ENCODE measurements around the gene FGFR1OP2. TPM values are rescaled to one million over a fixed set of nuclear protein-coding genes. Genes with fewer than 3 reads are reported as not detected.
A peak's percentile ranks its signal among the peaks of the same experiment; 100 is the strongest.

Gene FGFR1OP2
- total and polyA plus RNA-seq, 2 donors: 37.3 to 109 TPM

DNA sequence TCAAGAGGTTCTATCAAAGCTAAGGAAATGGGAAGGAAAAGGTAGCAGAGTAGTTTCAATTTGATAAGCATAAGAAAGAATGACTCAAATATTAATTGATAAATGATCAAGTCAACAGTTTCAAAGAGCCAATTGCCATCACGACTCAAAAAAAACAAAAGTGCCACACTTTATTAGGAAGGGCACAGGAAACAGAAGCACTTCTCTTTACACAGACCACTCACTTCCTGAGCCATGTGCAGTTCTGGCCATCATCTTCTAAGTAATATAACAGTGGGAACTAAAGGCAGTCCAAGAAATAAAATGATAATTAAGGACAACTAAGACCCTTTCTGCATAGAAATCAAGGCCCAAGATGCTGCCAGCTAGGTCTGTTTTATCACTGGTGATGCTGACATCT is 62.7 kb downstream of the FGFR1OP2 start:
- Histone ChIP-seq H3K27ac (ENCODE audit: low read depth) (no peak overlapping the region), H3K4me1 (ENCODE audit: insufficient read depth) (no peaks in the 10 kb centered on the region), H3K4me3 (ENCODE audit: low read depth, low read length) (no peak overlapping the region), H3K36me3 (ENCODE audit: insufficient read depth) (no peaks in the 10 kb centered on the region)
- WGBS: 68% methylated on average over 1 of the region's 1 CpG
- no peak for DNase-seq (ENCODE audit: extremely low spot score)

DNA sequence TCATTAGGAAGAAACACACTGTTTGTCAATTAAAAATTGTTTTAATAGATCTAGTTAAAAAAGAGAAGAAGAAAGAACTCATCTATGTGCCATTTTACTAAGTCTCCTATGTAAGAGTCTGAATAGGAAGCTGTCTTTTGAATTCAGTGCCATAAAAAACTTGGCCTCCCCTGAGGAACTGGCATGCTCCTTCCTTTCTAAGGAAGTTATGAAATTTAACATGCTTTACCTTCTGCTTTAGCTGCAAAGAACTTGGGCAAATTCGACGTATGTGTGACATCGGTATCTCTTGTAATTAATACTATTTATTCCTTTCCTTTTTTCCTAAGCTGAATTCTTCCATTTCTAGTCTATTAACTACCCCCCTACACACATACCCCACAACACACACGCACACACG is 63.4 kb downstream of the FGFR1OP2 start:
- no peak overlapping the region for H3K27ac ChIP-seq (ENCODE audit: low read depth)
- H3K36me3 ChIP-seq (ENCODE audit: insufficient read depth): no peaks in the 10 kb centered on the region
- H3K4me1 ChIP-seq (ENCODE audit: insufficient read depth): no peaks in the 10 kb centered on the region
- no peak for DNase-seq (ENCODE audit: extremely low spot score)
- WGBS: 90% methylated on average over 5 of the region's 5 CpGs
- H3K4me3 ChIP-seq (ENCODE audit: low read depth, low read length): no peak overlapping the region

DNA sequence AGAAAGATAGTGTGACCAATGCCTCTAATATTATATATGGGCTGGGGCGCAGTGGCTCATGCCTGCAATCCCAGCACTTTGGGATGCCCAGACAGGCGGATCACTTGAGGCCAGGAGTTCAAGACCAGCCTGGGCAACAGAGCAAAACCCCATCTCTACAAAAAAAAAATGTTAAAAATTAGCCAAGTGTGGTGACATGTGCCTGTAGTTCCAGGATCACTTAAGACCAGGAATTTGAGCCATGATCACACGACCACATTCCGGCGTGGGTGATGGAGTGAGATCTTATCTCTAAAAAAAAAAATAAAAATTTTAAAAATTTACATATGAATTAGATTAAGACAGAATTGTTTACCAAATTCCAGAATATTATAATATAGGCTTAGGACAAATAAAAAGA is 63.9 kb downstream of the FGFR1OP2 start:
- DNase-seq (ENCODE audit: extremely low spot score): no peak
- Histone ChIP-seq H3K4me1 (ENCODE audit: insufficient read depth) (no peaks in the 10 kb centered on the region), H3K27ac (ENCODE audit: low read depth) (no peak overlapping the region), H3K36me3 (ENCODE audit: insufficient read depth) (no peaks in the 10 kb centered on the region), H3K4me3 (ENCODE audit: low read depth, low read length) (no peak overlapping the region)
- WGBS: 96% methylated on average over 5 of the region's 5 CpGs

DNA sequence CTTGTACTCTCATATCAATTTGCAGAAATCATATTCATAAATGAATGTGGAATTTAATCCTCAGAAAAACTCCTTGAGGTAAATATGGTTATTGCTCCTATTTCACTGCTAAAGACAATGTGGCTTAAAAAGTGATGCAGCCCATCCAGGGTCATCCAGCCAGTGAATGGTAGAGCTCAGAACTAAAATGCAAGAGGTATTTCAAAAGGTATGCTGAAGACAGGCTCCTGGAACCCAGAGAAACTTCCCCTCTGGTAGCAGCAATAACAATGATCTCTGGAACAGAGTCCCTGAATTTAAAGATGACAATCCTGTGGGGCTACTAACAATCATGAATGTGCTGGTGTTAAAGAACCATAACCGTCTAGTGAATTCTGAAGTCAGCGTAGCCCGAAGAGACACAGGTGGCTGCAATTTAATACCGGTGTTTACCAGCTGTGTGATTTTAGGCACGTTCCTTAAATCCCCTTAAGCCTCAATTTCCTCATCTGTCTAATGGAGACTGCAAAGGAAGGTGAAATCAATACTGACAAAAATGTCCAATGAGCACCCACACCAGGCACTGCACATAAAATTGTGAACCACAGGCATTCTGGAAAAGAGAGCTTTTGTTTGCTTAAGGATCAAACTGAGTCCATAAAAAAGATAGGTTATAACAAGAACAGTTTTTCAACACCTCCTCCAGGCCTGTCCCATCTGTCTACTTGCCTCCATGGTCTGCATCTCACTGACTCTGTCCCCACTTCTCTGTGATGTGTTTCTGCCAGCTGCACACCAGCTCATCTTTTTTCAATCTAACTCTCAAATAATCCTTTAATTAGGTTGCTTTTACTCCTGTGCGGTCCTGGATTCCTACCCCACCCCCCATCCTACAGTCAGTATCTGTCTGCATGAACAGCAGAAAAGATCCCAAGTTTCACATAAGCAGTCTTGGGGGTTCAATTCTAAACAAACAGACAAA is 65.4 kb downstream of the FGFR1OP2 start:
- no peaks in the 10 kb centered on the region for H3K4me1 ChIP-seq (ENCODE audit: insufficient read depth)
- H3K27ac ChIP-seq (ENCODE audit: low read depth): no peak overlapping the region
- H3K4me3 ChIP-seq (ENCODE audit: low read depth, low read length): no peak overlapping the region
- H3K36me3 ChIP-seq (ENCODE audit: insufficient read depth): no peaks in the 10 kb centered on the region
- no peak for DNase-seq (ENCODE audit: extremely low spot score)
- 74% methylated on average over 6 of the region's 6 CpGs for WGBS

DNA sequence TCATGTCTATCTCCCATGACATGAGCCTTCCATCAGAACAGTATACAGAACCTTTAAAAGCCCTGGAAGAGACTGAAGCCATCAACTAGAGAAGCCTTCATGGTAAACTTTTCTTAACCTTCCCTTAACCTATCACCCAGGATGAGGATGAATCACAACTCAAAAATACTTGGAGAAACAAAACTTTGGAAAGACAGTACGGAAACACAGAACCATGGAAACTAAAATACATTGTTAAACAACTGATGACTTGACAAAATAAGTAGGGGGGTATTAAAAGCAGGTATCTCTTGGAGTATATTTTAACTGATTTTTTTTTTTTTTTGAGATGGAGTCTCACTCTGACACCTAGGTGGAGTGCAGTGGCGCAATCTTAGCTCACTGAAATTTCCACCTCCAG is 67.2 kb downstream of the FGFR1OP2 start:
- H3K4me3 ChIP-seq (ENCODE audit: low read depth, low read length): no peak overlapping the region
- no peak for DNase-seq (ENCODE audit: extremely low spot score)
- H3K4me1 ChIP-seq (ENCODE audit: insufficient read depth): no peaks in the 10 kb centered on the region
- 98% methylated on average over 2 of the region's 2 CpGs for WGBS
- no peaks in the 10 kb centered on the region for H3K36me3 ChIP-seq (ENCODE audit: insufficient read depth)
- H3K27ac ChIP-seq (ENCODE audit: low read depth): no peak overlapping the region

DNA sequence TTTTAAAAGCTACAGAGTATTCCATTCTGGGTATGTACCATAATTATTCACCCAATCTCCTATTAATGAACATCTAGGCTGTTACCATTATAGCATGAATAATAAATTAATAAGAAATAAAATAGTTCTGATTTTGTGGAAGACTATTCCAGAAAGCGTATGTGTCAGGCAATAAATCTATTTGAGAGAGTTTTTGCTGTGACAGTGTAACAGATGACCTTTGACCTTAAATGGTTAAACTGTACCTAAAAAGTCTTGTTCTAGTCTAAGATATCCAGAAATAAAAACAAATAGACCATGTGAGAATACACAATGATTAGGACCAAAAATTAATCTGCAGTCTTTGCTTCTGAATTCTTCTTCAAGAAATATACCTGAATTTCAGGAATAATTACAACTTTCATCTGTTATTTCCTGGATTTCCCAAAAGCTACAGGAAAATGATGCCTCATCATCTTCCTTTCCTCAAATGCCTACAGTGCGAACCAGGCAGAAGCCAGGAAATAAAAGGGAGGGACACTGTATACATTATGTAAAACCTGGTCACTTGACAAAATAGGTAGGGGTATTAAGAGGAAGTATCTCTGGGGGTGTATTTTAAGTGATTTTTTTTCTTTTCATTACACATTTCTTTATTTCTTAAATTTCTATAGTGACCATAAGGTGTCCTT is 68.7 kb downstream of the FGFR1OP2 start:
- no peaks in the 10 kb centered on the region for H3K36me3 ChIP-seq (ENCODE audit: insufficient read depth)
- H3K4me3 ChIP-seq (ENCODE audit: low read depth, low read length): no peak overlapping the region
- WGBS: 87% methylated on average over 2 of the region's 2 CpGs
- H3K27ac ChIP-seq (ENCODE audit: low read depth): no peak overlapping the region
- no peaks in the 10 kb centered on the region for H3K4me1 ChIP-seq (ENCODE audit: insufficient read depth)
- DNase-seq (ENCODE audit: extremely low spot score): no peak

DNA sequence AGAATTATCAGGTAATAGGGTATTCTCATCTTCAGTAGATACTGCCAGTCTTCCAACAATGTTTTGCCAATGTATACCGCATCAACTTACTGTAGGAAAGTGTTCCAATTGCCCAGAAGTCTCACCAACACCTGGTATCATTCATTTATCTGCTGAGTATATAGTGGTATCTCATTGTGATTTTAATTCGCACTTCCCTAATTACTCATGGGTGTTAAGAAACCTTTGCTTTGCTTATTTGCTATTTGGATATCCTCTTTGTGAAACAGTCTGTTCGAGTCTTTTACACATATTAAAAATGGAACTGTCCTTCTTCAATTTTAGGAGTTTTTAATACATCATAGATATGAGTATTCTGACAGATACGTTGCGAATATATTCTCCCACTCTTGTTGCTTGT is 69.8 kb downstream of the FGFR1OP2 start:
- Histone ChIP-seq H3K27ac (ENCODE audit: low read depth) (no peak overlapping the region), H3K4me1 (ENCODE audit: insufficient read depth) (no peaks in the 10 kb centered on the region), H3K36me3 (ENCODE audit: insufficient read depth) (no peaks in the 10 kb centered on the region), H3K4me3 (ENCODE audit: low read depth, low read length) (no peak overlapping the region)
- no peak for DNase-seq (ENCODE audit: extremely low spot score)
- WGBS: 93% methylated on average over 5 of the region's 5 CpGs

DNA sequence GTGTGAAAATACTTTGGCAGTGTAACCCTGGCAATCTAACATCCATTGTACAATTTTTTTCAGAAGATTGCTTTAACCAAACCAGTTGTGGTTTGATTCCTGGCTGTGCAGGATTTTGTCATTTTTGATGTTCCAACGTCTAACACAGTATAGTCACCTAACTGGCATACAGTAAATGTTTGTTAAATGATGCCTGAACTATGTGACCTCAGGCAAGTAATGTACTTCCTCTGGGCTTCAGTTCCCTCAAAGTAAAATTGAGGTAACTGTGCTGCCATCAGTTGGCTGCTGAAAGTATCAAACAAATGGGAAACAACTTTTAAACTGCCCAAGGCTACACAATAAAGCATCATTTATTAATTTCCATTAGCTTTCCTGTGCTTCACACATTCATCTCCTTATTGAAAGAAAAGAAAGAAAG is 71.6 kb downstream of the FGFR1OP2 start:
- H3K36me3 ChIP-seq (ENCODE audit: insufficient read depth): no peaks in the 10 kb centered on the region
- no peak overlapping the region for H3K27ac ChIP-seq (ENCODE audit: low read depth)
- no peaks in the 10 kb centered on the region for H3K4me1 ChIP-seq (ENCODE audit: insufficient read depth)
- H3K4me3 ChIP-seq (ENCODE audit: low read depth, low read length): no peak overlapping the region
- WGBS: 40% methylated on average over 1 of the region's 1 CpG
- DNase-seq (ENCODE audit: extremely low spot score): no peak

DNA sequence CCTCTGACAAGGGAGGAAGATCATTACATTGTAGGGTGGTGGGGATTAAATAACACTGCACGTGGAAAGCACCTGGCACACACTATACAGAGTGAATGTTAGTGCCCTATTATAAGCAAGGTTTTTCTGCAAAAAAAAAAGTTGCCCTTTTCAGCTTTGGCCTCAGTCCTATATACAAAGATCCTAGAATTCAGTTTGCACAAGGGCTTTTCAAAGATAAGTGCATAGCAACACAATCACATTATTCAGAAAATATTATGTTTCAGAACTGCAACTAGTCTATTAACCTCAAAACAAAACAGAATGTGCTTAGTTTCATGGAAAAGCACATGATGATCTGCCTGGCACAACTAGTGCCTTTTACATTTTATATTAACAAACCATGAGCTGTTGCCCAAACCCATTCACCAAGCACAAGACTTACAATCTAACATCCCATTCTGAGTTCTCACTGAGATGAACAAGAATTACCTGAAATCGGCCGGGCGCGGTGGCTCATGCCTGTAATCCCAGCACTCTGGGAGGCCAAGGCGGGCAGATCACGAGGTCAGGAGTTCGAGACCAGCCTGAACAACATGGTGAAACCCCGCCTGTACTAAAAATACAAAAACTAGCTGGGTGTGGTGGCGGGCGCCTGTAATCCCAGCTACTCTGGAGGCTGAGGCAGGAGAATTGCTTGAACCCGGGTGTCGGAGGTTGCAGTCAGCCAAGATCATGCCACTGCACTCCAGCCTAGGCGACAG is 74.1 kb downstream of the FGFR1OP2 start:
- Histone ChIP-seq H3K4me1 (ENCODE audit: insufficient read depth) (no peaks in the 10 kb centered on the region), H3K27ac (ENCODE audit: low read depth) (no peak overlapping the region), H3K36me3 (ENCODE audit: insufficient read depth) (no peaks in the 10 kb centered on the region), H3K4me3 (ENCODE audit: low read depth, low read length) (no peak overlapping the region)
- no peak for DNase-seq (ENCODE audit: extremely low spot score)
- 86% methylated on average over 14 of the region's 14 CpGs for WGBS

DNA sequence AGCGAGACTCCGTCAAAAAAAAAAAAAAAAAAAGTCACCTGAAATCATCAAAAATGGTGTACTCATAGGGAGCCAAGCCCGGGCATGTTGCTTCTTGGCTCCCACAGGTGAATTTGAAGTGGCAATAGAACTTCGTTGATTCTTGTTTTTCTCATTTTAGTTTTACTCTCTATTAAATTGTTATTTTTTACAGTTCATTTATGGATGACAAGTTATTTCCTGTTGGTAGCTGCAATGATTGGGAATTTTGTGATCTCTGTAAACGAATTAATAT is 74.6 kb downstream of the FGFR1OP2 start:
- Histone ChIP-seq H3K4me1 (ENCODE audit: insufficient read depth) (no peaks in the 10 kb centered on the region), H3K36me3 (ENCODE audit: insufficient read depth) (no peaks in the 10 kb centered on the region), H3K27ac (ENCODE audit: low read depth) (no peak overlapping the region), H3K4me3 (ENCODE audit: low read depth, low read length) (no peak overlapping the region)
- no peak for DNase-seq (ENCODE audit: extremely low spot score)
- 77% methylated on average over 5 of the region's 5 CpGs for WGBS

DNA sequence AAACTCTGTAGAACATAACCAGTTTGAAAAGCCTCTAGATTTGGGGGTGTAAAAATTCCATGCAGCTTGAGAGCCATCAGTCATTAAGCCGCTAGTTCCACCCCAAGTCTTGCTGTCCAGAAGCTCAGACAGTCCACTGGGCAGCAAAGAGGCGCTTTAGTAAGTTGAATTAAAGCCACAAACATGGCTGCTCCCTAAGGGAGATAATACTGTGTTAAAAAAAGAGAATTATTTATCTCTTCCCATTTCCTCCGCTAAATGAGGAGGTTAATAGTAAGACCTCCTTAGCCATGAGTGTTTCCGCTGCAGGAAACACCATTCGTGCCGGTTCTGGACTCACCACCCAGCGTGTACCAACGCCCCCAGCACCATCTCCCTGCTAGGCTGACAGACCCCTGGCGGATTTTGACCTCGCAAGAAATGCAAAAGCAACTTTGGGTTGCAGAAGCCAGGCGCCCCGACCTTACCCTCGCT is 75.4 kb downstream of the FGFR1OP2 start:
- Histone ChIP-seq H3K4me1 (ENCODE audit: insufficient read depth) (no peaks in the 10 kb centered on the region), H3K4me3 (ENCODE audit: low read depth, low read length) (peak overlapping the region; percentile 88), H3K27ac (ENCODE audit: low read depth) (peak overlapping the region; percentile 48), H3K36me3 (ENCODE audit: insufficient read depth) (no peaks in the 10 kb centered on the region)
- under 1% methylated on average over 13 of the region's 13 CpGs for WGBS
- no peak for DNase-seq (ENCODE audit: extremely low spot score)

DNA sequence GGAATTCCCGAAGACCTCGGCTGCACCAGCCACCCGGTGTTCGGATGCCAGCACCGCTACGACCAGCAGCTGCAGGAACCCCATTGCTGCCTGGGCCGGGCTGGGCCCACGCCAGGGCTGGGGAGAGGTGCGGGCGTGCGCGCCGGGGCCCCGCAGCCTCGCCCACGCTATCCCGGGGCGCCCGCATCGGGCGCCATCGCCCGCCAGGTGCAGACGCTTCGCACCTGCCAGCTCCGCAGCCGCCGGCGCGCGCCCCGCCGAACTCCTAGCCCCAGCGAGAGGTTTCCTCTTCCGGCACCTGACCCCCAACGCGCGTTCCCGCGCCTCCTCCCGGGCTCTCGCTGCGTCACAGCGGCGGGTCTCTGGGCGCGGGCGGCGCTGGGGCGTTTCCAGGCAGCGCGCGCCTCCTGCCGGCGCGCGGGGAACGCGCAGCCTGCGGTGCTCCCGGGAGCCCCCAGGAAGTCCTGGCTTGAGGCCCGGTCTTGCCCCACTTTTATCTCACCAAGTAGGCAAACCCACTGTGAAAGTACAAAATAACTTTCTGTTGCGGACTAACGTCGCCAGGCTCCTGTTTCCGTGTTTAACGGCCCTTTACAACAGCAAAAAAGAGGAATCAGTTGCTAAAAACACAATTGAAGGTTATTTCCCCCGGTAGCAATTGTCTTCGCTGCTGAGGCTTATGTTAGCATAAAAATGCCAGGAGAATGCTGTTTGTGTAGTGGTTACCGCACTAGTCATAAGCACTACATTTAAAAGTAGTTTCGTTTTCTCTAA is 76.0 kb downstream of the FGFR1OP2 start, which contains the start of gene TM7SF3:
TSS of gene TM7SF3 (minus strand) at position 300 of the 774 bp plus-strand sequence. CDS start at position 84, 216 bp downstream.
- peak within 1 kb of the TSS; percentile 84 for H3K27ac ChIP-seq (ENCODE audit: low read depth)
- peak; percentile 49 for DNase-seq (ENCODE audit: extremely low spot score)
- H3K4me1 ChIP-seq (ENCODE audit: insufficient read depth): no peaks in the 10 kb centered on the region
- no peaks in the 10 kb centered on the region for H3K36me3 ChIP-seq (ENCODE audit: insufficient read depth)
- H3K4me3 ChIP-seq (ENCODE audit: low read depth, low read length): peak within 1 kb of the TSS; percentile 88
- WGBS: under 1% methylated on average over 71 of the region's 71 CpGs
